Measurements from ENCODE around the gene SND1. TPM values are rescaled to one million over a fixed set of nuclear protein-coding genes. Genes with fewer than 3 reads are reported as not detected.
A peak's percentile ranks its signal among the peaks of the same experiment; 100 is the strongest.

The SND1 gene
- total RNA-seq, 1 donor: 241 TPM

DNA sequence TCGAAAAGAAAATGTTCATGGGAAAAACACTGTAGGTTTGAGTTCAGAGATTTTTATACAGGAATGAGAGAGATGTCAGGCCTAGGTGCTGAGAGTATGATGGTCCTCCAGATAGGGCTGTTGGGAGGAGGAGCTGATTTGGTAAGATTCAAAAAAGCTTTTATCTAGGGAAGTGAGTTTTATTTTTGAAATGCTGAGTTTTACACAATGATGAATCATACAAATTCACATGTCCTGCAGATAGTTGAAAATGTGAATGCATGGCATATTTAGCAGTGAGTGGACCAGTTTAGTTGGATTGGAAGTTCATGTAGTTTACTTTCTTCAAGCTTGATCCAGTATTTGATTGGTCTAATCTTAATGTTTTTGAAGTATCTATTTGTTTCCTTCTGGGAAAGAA is 224.4 kb downstream of the SND1 start:
- no peak overlapping the region for H3K4me3 ChIP-seq (ENCODE audit: low read depth, low read length)
- TF ChIP-seq, protein P1, sequence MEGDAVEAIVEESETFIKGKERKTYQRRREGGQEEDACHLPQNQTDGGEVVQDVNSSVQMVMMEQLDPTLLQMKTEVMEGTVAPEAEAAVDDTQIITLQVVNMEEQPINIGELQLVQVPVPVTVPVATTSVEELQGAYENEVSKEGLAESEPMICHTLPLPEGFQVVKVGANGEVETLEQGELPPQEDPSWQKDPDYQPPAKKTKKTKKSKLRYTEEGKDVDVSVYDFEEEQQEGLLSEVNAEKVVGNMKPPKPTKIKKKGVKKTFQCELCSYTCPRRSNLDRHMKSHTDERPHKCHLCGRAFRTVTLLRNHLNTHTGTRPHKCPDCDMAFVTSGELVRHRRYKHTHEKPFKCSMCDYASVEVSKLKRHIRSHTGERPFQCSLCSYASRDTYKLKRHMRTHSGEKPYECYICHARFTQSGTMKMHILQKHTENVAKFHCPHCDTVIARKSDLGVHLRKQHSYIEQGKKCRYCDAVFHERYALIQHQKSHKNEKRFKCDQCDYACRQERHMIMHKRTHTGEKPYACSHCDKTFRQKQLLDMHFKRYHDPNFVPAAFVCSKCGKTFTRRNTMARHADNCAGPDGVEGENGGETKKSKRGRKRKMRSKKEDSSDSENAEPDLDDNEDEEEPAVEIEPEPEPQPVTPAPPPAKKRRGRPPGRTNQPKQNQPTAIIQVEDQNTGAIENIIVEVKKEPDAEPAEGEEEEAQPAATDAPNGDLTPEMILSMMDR (IDR thresholded peaks at IDR 0.05; ENCODE audit: insufficient read depth, low read depth, low read length): no peak
- peak; percentile 42 for DNase-seq (ENCODE audit: low read depth)

DNA sequence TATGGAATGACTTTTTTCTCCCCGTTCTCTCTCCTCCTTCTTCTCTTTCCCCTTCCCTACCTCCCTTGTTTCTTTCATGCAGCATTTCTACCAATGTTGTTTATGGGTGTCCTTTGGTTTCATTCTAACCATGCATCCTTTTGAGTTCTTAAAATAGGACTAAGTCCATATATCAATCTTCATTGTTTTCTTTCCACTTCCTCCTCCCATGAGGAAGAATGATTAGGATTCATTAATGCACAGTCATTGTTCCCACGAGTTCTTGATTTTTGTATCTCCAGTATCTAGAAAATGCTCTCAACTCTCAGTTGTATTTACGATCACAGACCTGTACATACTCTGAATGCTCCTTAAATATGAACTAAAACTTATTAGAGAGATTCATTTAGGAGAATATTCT is 226.0 kb downstream of the SND1 start:
- no peak for DNase-seq (ENCODE audit: low read depth)
- no peak overlapping the region for H3K4me3 ChIP-seq (ENCODE audit: low read depth, low read length)
- TF ChIP-seq, protein P1 (IDR thresholded peaks at IDR 0.05; ENCODE audit: insufficient read depth, low read depth, low read length): no peak

DNA sequence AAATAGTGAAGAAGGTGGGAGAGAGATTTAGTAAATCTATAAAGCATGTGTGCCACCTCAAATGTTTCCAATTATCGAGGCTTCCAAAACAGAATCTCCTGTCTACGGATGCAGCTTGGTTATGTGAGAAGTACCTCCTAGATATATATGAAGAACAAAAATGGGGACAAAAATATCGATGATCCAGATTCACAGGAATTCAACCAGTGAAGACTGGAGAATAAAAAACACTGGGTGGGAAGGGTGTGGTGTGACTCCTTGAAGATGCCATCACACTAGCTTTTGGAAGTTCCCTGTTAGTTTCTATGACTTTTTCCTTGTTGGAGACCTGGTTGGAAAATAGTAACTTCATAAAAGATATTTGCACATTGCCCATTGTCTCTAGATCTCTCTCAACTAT is 226.8 kb downstream of the SND1 start:
- no peak overlapping the region for H3K4me3 ChIP-seq (ENCODE audit: low read depth, low read length)
- TF ChIP-seq, protein P1 (IDR thresholded peaks at IDR 0.05; ENCODE audit: insufficient read depth, low read depth, low read length): no peak
- no peak for DNase-seq (ENCODE audit: low read depth)

DNA sequence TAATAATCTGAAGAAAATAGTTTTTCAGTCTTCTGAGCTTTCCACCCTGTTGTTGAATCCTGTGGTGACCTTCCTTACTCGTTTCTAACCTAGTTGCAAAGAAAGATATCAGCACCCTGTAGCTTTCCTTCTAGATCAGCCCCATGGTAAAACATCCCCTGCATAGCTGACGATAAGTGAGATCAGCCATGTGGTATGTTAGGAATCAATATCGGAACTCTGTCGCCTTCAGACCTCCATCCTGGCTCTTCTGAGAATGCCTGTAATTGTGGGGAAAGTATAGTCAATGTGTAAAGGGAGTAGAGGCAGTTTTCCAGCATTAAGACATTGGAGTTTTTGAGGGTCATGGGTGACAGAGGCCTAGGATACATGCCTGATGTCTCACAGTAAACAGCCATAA is 227.4 kb downstream of the SND1 start:
- no peak for DNase-seq (ENCODE audit: low read depth)
- no peak overlapping the region for H3K4me3 ChIP-seq (ENCODE audit: low read depth, low read length)
- TF ChIP-seq, protein P1 (IDR thresholded peaks at IDR 0.05; ENCODE audit: insufficient read depth, low read depth, low read length): no peak

DNA sequence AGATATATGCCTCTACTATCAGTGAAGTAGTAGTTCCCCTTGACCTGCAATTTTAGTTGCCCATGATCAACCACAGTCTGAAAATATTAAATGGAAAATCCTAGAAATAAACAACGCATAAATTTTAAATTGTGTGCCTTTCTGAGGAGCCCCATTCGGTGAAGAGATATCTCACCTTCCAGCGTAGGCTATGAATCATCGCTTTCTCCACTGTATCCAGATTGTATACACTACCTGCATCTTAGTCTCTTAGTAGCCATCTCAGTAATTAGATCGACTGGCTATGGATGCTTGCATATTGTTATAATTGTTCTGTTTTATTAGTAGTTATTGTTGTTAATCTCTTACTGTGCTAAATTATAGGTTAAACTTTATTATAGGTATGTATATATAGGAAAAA is 227.9 kb downstream of the SND1 start:
- no peak overlapping the region for H3K4me3 ChIP-seq (ENCODE audit: low read depth, low read length)
- TF ChIP-seq, protein P1 (IDR thresholded peaks at IDR 0.05; ENCODE audit: insufficient read depth, low read depth, low read length): no peak
- DNase-seq (ENCODE audit: low read depth): no peak

DNA sequence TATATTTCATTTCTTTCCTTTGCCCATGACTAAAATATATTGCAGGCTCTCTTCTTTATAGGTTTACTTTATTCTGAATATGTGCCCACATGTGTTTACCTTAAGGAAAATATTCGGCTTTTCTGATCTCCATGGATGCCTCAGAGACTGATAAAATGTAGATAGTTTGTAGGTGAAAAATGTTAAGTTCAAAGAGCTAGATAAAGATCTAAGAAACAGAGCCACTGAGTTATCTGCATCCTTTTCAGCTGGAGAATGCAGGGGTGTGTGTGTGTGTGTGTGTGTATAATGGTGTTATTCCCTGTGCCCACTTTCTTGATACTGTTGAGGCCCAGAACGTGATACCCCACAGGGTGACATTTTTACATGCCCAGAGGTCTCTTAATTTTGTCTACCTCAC is 228.5 kb downstream of the SND1 start:
- no peak for DNase-seq (ENCODE audit: low read depth)
- TF ChIP-seq, protein P1 (IDR thresholded peaks at IDR 0.05; ENCODE audit: insufficient read depth, low read depth, low read length): no peak
- no peak overlapping the region for H3K4me3 ChIP-seq (ENCODE audit: low read depth, low read length)

DNA sequence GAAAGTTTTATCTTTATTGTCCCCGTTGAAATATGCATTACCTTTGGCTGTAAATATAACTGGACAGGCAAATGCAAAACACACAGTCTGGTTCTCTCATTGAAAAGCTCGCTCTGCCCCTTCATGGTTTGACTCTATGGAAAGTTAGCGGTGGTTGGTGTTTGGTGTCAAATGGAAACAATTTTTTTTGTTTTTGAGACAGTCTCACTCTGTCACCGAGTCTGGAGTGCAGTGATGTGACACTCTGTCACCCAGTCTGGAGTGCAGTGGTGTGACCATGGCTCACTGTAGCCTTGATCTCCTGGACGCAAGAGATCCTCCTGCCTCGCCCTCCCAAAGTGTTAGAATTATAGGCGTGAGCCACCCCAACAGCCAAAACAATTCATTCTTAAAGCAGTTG is 229.6 kb downstream of the SND1 start:
- TF ChIP-seq, protein P1 (IDR thresholded peaks at IDR 0.05; ENCODE audit: insufficient read depth, low read depth, low read length): no peak
- DNase-seq (ENCODE audit: low read depth): no peak

More for the DNA sequence above, 229.6 kb downstream of the SND1 start:
- H3K4me3 ChIP-seq (ENCODE audit: low read depth, low read length): no peak overlapping the region
